Colonic mucosa (tissue), 4 donors: ENCODE results near the gene LRRC15. TPM values are rescaled to one million over a fixed set of nuclear protein-coding genes. Genes with fewer than 3 reads are reported as not detected.

Experiments used
- DNase-seq: peaks from one replicate; pipeline ENCODE4 v3.0.0-alpha.2; 2020
- H3K27ac ChIP-seq: fragments of 200-600 bp; one replicate; pipeline ENCODE4 v1.8.0; 2021
- H3K27me3 ChIP-seq: fragments of 200-600 bp; one replicate; pipeline ENCODE4 v1.8.0; 2021
- H3K36me3 ChIP-seq: fragments of 200-600 bp; one replicate; pipeline ENCODE4 v1.8.0; 2021
- H3K4me1 ChIP-seq: fragments of 200-600 bp; one replicate; pipeline ENCODE4 v1.8.0; 2021; ENCODE audit warnings: mild to moderate bottlenecking
- H3K4me3 ChIP-seq: fragments of 200-600 bp; one replicate; pipeline ENCODE4 v1.8.0; 2021
- H3K9ac ChIP-seq, 2 donors: one replicate each; pipeline ENCODE4 v1.7.0; 2013; ENCODE audit warnings: control low read depth in 2 of 2, low read depth in 2 of 2, low read length in 2 of 2
- H3K9me3 ChIP-seq: fragments of 200-600 bp; one replicate; pipeline ENCODE4 v1.8.0; 2021
- CTCF ChIP-seq: fragments of 200-600 bp; IDR thresholded peaks from one replicate; pipeline ENCODE4 v1.8.0; 2022; ENCODE audit warnings: antibody characterized with exemption, mild to moderate bottlenecking
- intact Hi-C: fragments of 100-400 bp; cut with DNase I; formaldehyde crosslinking; loops from one replicate; pipeline ENCODE4 v1.14.1; 2022
- total RNA-seq, 2 donors: library from RNA; stranded (reverse); fragmentation: NEBNext Ultra II Directional in 1 of 2; extraction: Animal tissue kit (Norgen Biotek cat#: 25700) in 1 of 2; gene quantifications; one replicate each; pipeline ENCODE4 v1.2.1, GENCODE V29; 2021
- donor health status: healthy.
- donor health status: DM: no; HTN: no; CAD: no.
- donor health status: DM: no; HTN: no; CAD: no.

Gene LRRC15
- total RNA-seq, 2 donors from 2014 or later, result 0.32 to 0.89 TPM

GRCh38 chr3:194330160-194330559, 39.4 kb downstream of the LRRC15 start:
- Histone ChIP-seq H3K9ac (no peak overlapping the region), H3K27me3 (peaks cover 6% of the 10 kb centered on the region), H3K4me1 (no peaks in the 10 kb centered on the region), H3K27ac (no peak overlapping the region), H3K9me3 (no peaks in the 10 kb centered on the region), H3K4me3 (no peak overlapping the region), H3K36me3 (no peaks in the 10 kb centered on the region)
- intact Hi-C loops, result loop anchor here (10.0 kb wide), 1 partner anchor 245 kb away; no protein-coding TSS in a partner anchor
- DNase-seq, result no peak
- no peak for TF ChIP-seq CTCF

- no peak for TF ChIP-seq CTCF
- Histone ChIP-seq H3K27me3 (peaks cover 6% of the 10 kb centered on the region), H3K4me1 (no peaks in the 10 kb centered on the region), H3K4me3 (no peak overlapping the region), H3K9me3 (no peaks in the 10 kb centered on the region), H3K9ac (no peak overlapping the region), H3K36me3 (no peaks in the 10 kb centered on the region), H3K27ac (no peak overlapping the region)
- intact Hi-C loops, result no loop called here
- DNase-seq, result no peak
Observed at GRCh38 chr3:194329583-194329965, 40.0 kb downstream of the LRRC15 start.

- H3K4me1 ChIP-seq, result peaks cover 2% of the 10 kb centered on the region
- intact Hi-C loops, result no loop called here
- no peak overlapping the region for H3K27ac ChIP-seq
- no peak overlapping the region for H3K9ac ChIP-seq
- peaks cover 6% of the 10 kb centered on the region for H3K27me3 ChIP-seq
- no peaks in the 10 kb centered on the region for H3K36me3 ChIP-seq
- DNase-seq, result no peak
- no peaks in the 10 kb centered on the region for H3K9me3 ChIP-seq
- H3K4me3 ChIP-seq, result no peak overlapping the region
- no peak for TF ChIP-seq CTCF
Observed at GRCh38 chr3:194328942-194329582, 40.5 kb downstream of the LRRC15 start.

GRCh38 chr3:194328053-194328657, 41.4 kb downstream of the LRRC15 start:
- TF ChIP-seq CTCF, result no peak
- H3K9me3 ChIP-seq, result no peaks in the 10 kb centered on the region
- H3K4me3 ChIP-seq, result no peak overlapping the region
- intact Hi-C loops, result no loop called here
- H3K4me1 ChIP-seq, result peaks cover 7% of the 10 kb centered on the region
- H3K36me3 ChIP-seq, result no peaks in the 10 kb centered on the region
- peaks cover 2% of the 10 kb centered on the region for H3K27me3 ChIP-seq
- DNase-seq, result no peak
- H3K9ac ChIP-seq, result no peak overlapping the region
- H3K27ac ChIP-seq, result no peak overlapping the region

- intact Hi-C loops, result no loop called here
- Histone ChIP-seq H3K4me1 (peaks cover 7% of the 10 kb centered on the region), H3K36me3 (no peaks in the 10 kb centered on the region), H3K9ac (no peak overlapping the region), H3K27me3 (no peaks in the 10 kb centered on the region), H3K27ac (no peak overlapping the region), H3K4me3 (no peak overlapping the region), H3K9me3 (no peaks in the 10 kb centered on the region)
- DNase-seq, result no peak
- TF ChIP-seq CTCF, result no peak
Observed at GRCh38 chr3:194327218-194328052, 42.1 kb downstream of the LRRC15 start.
